ENCODE data around the gene C3.

The C3 gene

GRCh38 chr19:6730941-6731670, 10.7 kb upstream of the C3 start:
- no peak for DNase-seq (ENCODE audit: low read depth)

- no peak for DNase-seq (ENCODE audit: low read depth)
Measured at GRCh38 chr19:6730153-6730804, 9.8 kb upstream of the C3 start.

- no peak for DNase-seq (ENCODE audit: low read depth)
Measured at GRCh38 chr19:6729573-6730152, 9.2 kb upstream of the C3 start.

GRCh38 chr19:6728346-6728745, 7.9 kb upstream of the C3 start:
- no peak for DNase-seq (ENCODE audit: low read depth)

GRCh38 chr19:6725513-6726231, 5.2 kb upstream of the C3 start:
- no peak for DNase-seq (ENCODE audit: low read depth)

GRCh38 chr19:6724631-6725492, 4.4 kb upstream of the C3 start:
- no peak for DNase-seq (ENCODE audit: low read depth)

GRCh38 chr19:6723738-6724137, 3.3 kb upstream of the C3 start:
- DNase-seq (ENCODE audit: low read depth) = peak; percentile 42

- peak; percentile 41 for DNase-seq (ENCODE audit: low read depth)
Measured at GRCh38 chr19:6723108-6723618, 2.7 kb upstream of the C3 start.

- DNase-seq (ENCODE audit: low read depth) = no peak
Measured at GRCh38 chr19:6721773-6722172, 1.3 kb upstream of the C3 start.

- no peak for DNase-seq (ENCODE audit: low read depth)
Measured at GRCh38 chr19:6721138-6721474, 656 bp upstream of the C3 start.

- no peak for DNase-seq (ENCODE audit: low read depth)
Measured at GRCh38 chr19:6719992-6720368, 470 bp downstream of the C3 start.

- DNase-seq (ENCODE audit: low read depth) = no peak
Measured at GRCh38 chr19:6719540-6719861, 949 bp downstream of the C3 start.

- no peak for DNase-seq (ENCODE audit: low read depth)
Measured at GRCh38 chr19:6718741-6719539, 1.5 kb downstream of the C3 start.

GRCh38 chr19:6718111-6718740, 2.2 kb downstream of the C3 start:
- no peak for DNase-seq (ENCODE audit: low read depth)

GRCh38 chr19:6717441-6717971, 2.9 kb downstream of the C3 start:
- no peak for DNase-seq (ENCODE audit: low read depth)

- no peak for DNase-seq (ENCODE audit: low read depth)
Measured at GRCh38 chr19:6717036-6717435, 3.4 kb downstream of the C3 start.

GRCh38 chr19:6716610-6716970, 3.9 kb downstream of the C3 start:
- DNase-seq (ENCODE audit: low read depth) = no peak

GRCh38 chr19:6714749-6715555, 5.5 kb downstream of the C3 start:
- no peak for DNase-seq (ENCODE audit: low read depth)
